WTC11 (cell line): ENCODE results near the gene FAM13B.

Experiments used
- ATF6 ChIP-seq: sonication (generic); formaldehyde crosslinking; IDR thresholded peaks from 2 replicates; pipeline ENCODE4 v1.8.1; 2023; ENCODE audit warnings: mild to moderate bottlenecking, missing genetic modification reagents
- CBFB ChIP-seq: sonication (generic); formaldehyde crosslinking; IDR thresholded peaks from 2 replicates; pipeline ENCODE4 v1.8.1; 2022; ENCODE audit warnings: mild to moderate bottlenecking, low read depth, missing genetic modification reagents
- CREB1 ChIP-seq: sonication (generic); formaldehyde crosslinking; IDR thresholded peaks from 2 replicates; pipeline ENCODE4 v1.8.0; 2023; ENCODE audit warnings: mild to moderate bottlenecking, missing genetic modification reagents
- ESRRA ChIP-seq: sonication (generic); formaldehyde crosslinking; IDR thresholded peaks from 2 replicates; pipeline ENCODE4 v1.8.1; 2022; ENCODE audit warnings: mild to moderate bottlenecking, missing genetic modification reagents, borderline replicate concordance
- ETV6 ChIP-seq: sonication (generic); formaldehyde crosslinking; IDR thresholded peaks from 2 replicates; pipeline ENCODE4 v1.8.1; 2022; ENCODE audit warnings: mild to moderate bottlenecking, missing genetic modification reagents
- JUN ChIP-seq: sonication (generic); formaldehyde crosslinking; IDR thresholded peaks from 2 replicates; pipeline ENCODE4 v1.8.0; 2023; ENCODE audit warnings: mild to moderate bottlenecking, missing genetic modification reagents
- KAT7 ChIP-seq: sonication (generic); formaldehyde crosslinking; IDR thresholded peaks from 2 replicates; pipeline ENCODE4 v1.8.1; 2023; ENCODE audit warnings: missing genetic modification reagents, mild to moderate bottlenecking, borderline replicate concordance
- SP1 ChIP-seq: sonication (generic); formaldehyde crosslinking; conservative IDR thresholded peaks from 2 replicates; pipeline ENCODE4 v1.8.1; 2022; ENCODE audit warnings: missing genetic modification reagents
- STAT6 ChIP-seq: sonication (generic); formaldehyde crosslinking; conservative IDR thresholded peaks from 2 replicates; pipeline ENCODE4 v1.8.1; 2023; ENCODE audit warnings: mild to moderate bottlenecking, low read depth, missing genetic modification reagents, moderate library complexity
- ZNF232 ChIP-seq: sonication (generic); formaldehyde crosslinking; IDR thresholded peaks from 2 replicates; pipeline ENCODE4 v1.8.0; 2022; ENCODE audit warnings: mild to moderate bottlenecking, missing genetic modification reagents
- TF ChIP-seq, protein P1 (sequence below): fragments of 200-600 bp; IDR thresholded peaks from 2 replicates; pipeline ENCODE4 v1.8.0; 2022; ENCODE audit warnings: antibody characterized with exemption
- TF ChIP-seq, protein P2 (sequence below): sonication (generic); formaldehyde crosslinking; IDR thresholded peaks from 2 replicates; pipeline ENCODE4 v1.8.1; 2022; ENCODE audit warnings: low read depth, missing genetic modification reagents, borderline replicate concordance

DNA sequence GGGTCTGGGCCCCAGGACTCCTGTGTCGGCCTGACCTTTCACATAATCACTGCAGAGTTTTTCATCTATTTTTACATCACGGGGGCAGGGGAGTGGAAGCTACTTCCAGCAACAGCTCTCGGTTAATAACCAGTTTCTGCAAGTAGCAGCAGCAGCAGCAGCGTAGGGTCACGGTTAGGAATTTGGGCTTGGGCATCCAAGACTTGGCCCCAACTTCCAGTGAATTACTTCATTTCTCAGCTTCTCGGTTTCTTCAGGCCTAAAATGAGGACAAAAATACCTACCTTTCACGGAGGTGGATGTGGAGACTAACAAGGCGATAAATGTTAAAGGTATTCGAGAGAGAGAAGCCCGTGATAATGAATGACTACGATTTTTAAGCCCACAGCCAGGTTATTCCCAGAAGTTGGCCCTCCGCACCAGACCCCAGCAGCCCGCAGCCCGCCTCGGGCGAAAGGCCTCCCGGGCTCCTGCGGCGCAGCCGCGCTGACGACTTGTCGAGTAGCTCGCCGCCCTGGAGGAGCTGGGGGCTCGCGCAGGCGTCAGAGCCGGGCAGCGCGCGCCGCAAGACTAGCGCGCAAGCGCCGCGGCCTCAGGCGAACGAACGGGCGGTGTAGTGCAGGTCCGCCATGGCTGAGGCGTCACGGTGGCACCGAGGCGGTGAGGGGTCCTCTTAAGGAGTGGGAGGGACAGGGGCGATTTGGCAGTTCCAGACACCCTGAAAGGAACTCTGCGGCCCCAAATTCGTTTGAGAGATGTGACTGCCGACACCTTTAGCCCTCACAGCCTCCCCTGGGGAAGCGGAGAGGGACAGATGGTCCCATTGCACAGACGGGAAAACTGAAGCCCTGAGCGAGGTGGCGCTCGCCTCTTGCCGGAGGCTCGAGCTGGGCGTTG is 143.8 kb downstream of the FAM13B start, which contains the start of gene PKD2L2:
- TF ChIP-seq JUN (CRISPR knock-in tag) (no peak), CREB1 (no peak), ETV6 (CRISPR knock-in tag) (peak; percentile 65; the same call in 1 of the 2 replicates), ESRRA (no peak), ZNF232 (CRISPR knock-in tag) (peak; percentile 73), KAT7 (CRISPR knock-in tag) (0 out of 2 replicates have a peak, but pooled peaks have one; percentile 27), SP1 (CRISPR knock-in tag) (peak; percentile 70), ATF6 (CRISPR knock-in tag) (no peak), STAT6 (CRISPR knock-in tag) (no peak), CBFB (CRISPR knock-in tag) (no peak)
- TF ChIP-seq, protein P1, sequence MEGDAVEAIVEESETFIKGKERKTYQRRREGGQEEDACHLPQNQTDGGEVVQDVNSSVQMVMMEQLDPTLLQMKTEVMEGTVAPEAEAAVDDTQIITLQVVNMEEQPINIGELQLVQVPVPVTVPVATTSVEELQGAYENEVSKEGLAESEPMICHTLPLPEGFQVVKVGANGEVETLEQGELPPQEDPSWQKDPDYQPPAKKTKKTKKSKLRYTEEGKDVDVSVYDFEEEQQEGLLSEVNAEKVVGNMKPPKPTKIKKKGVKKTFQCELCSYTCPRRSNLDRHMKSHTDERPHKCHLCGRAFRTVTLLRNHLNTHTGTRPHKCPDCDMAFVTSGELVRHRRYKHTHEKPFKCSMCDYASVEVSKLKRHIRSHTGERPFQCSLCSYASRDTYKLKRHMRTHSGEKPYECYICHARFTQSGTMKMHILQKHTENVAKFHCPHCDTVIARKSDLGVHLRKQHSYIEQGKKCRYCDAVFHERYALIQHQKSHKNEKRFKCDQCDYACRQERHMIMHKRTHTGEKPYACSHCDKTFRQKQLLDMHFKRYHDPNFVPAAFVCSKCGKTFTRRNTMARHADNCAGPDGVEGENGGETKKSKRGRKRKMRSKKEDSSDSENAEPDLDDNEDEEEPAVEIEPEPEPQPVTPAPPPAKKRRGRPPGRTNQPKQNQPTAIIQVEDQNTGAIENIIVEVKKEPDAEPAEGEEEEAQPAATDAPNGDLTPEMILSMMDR: no peak
- TF ChIP-seq, protein P2, sequence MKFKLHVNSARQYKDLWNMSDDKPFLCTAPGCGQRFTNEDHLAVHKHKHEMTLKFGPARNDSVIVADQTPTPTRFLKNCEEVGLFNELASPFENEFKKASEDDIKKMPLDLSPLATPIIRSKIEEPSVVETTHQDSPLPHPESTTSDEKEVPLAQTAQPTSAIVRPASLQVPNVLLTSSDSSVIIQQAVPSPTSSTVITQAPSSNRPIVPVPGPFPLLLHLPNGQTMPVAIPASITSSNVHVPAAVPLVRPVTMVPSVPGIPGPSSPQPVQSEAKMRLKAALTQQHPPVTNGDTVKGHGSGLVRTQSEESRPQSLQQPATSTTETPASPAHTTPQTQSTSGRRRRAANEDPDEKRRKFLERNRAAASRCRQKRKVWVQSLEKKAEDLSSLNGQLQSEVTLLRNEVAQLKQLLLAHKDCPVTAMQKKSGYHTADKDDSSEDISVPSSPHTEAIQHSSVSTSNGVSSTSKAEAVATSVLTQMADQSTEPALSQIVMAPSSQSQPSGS (CRISPR knock-in tag): no peak
